GM18507 (cell line): Measurements from ENCODE around the gene MFSD6L.

Experiments used
- DNase-seq: peaks from one replicate; pipeline ENCODE4 v3.0.0; 2011; ENCODE audit warnings: low read depth; ENCODE audit not compliant: insufficient read length; ENCODE audit errors: extremely low spot score
- FAIRE-seq: peaks from 2 replicates; lab custom pipeline; 2011; peaks lifted over from hg19 to GRCh38; lab: Jason Lieb, UNC

Gene MFSD6L

GRCh38 chr17:8755590-8756255 lies 43.4 kb downstream of the MFSD6L start:
- no peak for DNase-seq
- FAIRE-seq, result no peak

- DNase-seq (no peak), FAIRE-seq (no peak)
Observed at GRCh38 chr17:8754890-8755289, 44.3 kb downstream of the MFSD6L start.

GRCh38 chr17:8753976-8754440 lies 45.2 kb downstream of the MFSD6L start:
- FAIRE-seq (peak; percentile 77), DNase-seq (no peak)

- DNase-seq (no peak), FAIRE-seq (no peak)
Observed at GRCh38 chr17:8753136-8753975, 45.8 kb downstream of the MFSD6L start.

GRCh38 chr17:8749616-8750015 lies 49.5 kb downstream of the MFSD6L start:
- no peak for FAIRE-seq
- DNase-seq, result no peak

GRCh38 chr17:8747742-8748141 lies 51.4 kb downstream of the MFSD6L start:
- DNase-seq, result no peak
- FAIRE-seq, result no peak
